Retinal pigment epithelial cell (primary cell): ENCODE results near the gene KRTAP2-1.
"Not testable (repeated sequence)": the region's sequence is repeated elsewhere in the genome, so short reads cannot be mapped to it uniquely, and the experiment has no call there.

Experiments used
- DNase-seq: peaks from one replicate; pipeline ENCODE4 v3.0.0-alpha.2; 2010; ENCODE audit warnings: low read depth
- H3K4me3 ChIP-seq: 2 replicates; pipeline ENCODE4 v1.5.1; 2011; ENCODE audit warnings: mild to moderate bottlenecking, low read length, control low read depth, moderate library complexity
- CTCF ChIP-seq: conservative IDR thresholded peaks from 2 replicates; pipeline ENCODE4 v1.5.1; 2011; ENCODE audit warnings: low read depth, low read length, control low read depth, inconsistent platforms

KRTAP2-1 gene

GRCh38 chr17:41052566-41052965 is 5.5 kb upstream of the KRTAP2-1 start:
- no peak for TF ChIP-seq CTCF
- H3K4me3 ChIP-seq = no peak overlapping the region
- DNase-seq = no peak

- DNase-seq = no peak
- no peak for TF ChIP-seq CTCF
- no peak overlapping the region for H3K4me3 ChIP-seq
These were observed 2.0 kb upstream of the KRTAP2-1 start for GRCh38 chr17:41049110-41049509.

- no peak overlapping the region for H3K4me3 ChIP-seq
- no peak for TF ChIP-seq CTCF
- DNase-seq = no peak
These were observed 1.3 kb upstream of the KRTAP2-1 start for GRCh38 chr17:41048441-41048840.

GRCh38 chr17:41042953-41043352 is 4.2 kb downstream of the KRTAP2-1 start:
- no peak overlapping the region for H3K4me3 ChIP-seq

GRCh38 chr17:41040783-41041571 is 6.1 kb downstream of the KRTAP2-1 start, which contains the start of gene KRTAP1-1:
Gene KRTAP1-1, minus strand, starts transcription at chr17:41041450. Its CDS starts 53 bp downstream, at chr17:41041397.
- not testable (repeated sequence) for H3K4me3 ChIP-seq, DNase-seq

More at GRCh38 chr17:41042953-41043352, 4.2 kb downstream of the KRTAP2-1 start:
- no peak for TF ChIP-seq CTCF
- no peak for DNase-seq

- TF ChIP-seq CTCF = no peak
- H3K4me3 ChIP-seq = no peak overlapping the region
These were observed 9.2 kb downstream of the KRTAP2-1 start for GRCh38 chr17:41037853-41038350.

GRCh38 chr17:41034346-41034935 is 12.7 kb downstream of the KRTAP2-1 start, which contains the start of gene KRTAP1-3:
Gene KRTAP1-3, minus strand, starts transcription at chr17:41034874. Its CDS starts 53 bp downstream, at chr17:41034821.
- not testable (repeated sequence) for DNase-seq, H3K4me3 ChIP-seq

More at GRCh38 chr17:41037853-41038350, 9.2 kb downstream of the KRTAP2-1 start:
- DNase-seq = no peak
